Ovary (tissue), 3 donors: ENCODE results near the gene KCNJ1.

Source experiments
- CTCF ChIP-seq, 3 donors: fragments of 450-650 bp in 2 of 3; fragments of 200-600 bp in 1 of 3; IDR thresholded peaks; one replicate each; pipeline versions ENCODE4 v1.5.1 to v1.8.0; 2016 to 2022; ENCODE audit warnings: antibody characterized with exemption in 3 of 3, mild to moderate bottlenecking in 1 of 3
- EP300 ChIP-seq: sonication (generic); formaldehyde crosslinking; IDR thresholded peaks from one replicate; pipeline ENCODE4 v1.6.1; 2017; ENCODE audit warnings: antibody characterized with exemption
- donor health status: DM: no; HTN: no; CAD: no.

DNA sequence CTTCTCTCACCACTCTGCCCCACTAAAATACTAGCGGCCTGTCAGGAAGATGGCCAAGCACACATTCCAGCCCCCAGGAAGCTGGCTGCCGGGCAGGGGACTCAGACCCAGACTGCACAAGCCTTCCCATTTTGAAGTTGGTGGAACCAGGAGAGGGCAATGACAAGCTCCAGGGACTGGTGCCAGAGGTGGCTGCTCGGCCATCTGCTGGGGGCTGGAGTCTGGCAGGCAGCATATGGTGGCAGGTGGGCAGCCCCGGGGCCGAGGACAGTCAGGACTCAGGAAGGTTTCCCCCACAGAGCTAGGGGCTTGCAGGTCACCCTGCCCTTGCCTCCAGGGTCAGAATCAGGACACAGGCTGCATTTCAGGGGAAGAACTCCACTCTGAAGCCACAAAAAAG is 46.7 kb upstream of the KCNJ1 start:
- TF ChIP-seq CTCF (IDR thresholded peaks at IDR 0.05), result no peak
- TF ChIP-seq EP300, result no peak
